NCI-H1417 (cell line): ENCODE data around the gene CACNB2.
"Not testable (repeated sequence)": the region's sequence is repeated elsewhere in the genome, so short reads cannot be mapped to it uniquely, and the experiment has no call there.

Experiments
- DNase-seq, 3 experiments: peaks; one replicate each; lab custom pipeline; 2025; lab: John Stamatoyannopoulos, UW

CACNB2 gene

GRCh38 chr10:18201877-18202276 lies 61.7 kb downstream of the CACNB2 start:
- DNase-seq, result no peak

GRCh38 chr10:18202680-18203460 lies 62.6 kb downstream of the CACNB2 start:
- no peak for DNase-seq

GRCh38 chr10:18203471-18203870 lies 63.2 kb downstream of the CACNB2 start:
- no peak for DNase-seq

- no peak for DNase-seq
Observed at GRCh38 chr10:18204039-18204835, 64.0 kb downstream of the CACNB2 start.

- no peak for DNase-seq
Observed at GRCh38 chr10:18205098-18205834, 65.0 kb downstream of the CACNB2 start.

GRCh38 chr10:18208186-18208585 lies 68.0 kb downstream of the CACNB2 start:
- DNase-seq, result not testable (repeated sequence)

- no peak for DNase-seq
Observed at GRCh38 chr10:18209241-18209640, 69.0 kb downstream of the CACNB2 start.

- DNase-seq, result no peak
Observed at GRCh38 chr10:18210711-18211110, 70.5 kb downstream of the CACNB2 start.

- DNase-seq, result no peak
Observed at GRCh38 chr10:18211862-18212261, 71.6 kb downstream of the CACNB2 start.

- no peak for DNase-seq
Observed at GRCh38 chr10:18213271-18213670, 73.0 kb downstream of the CACNB2 start.

- DNase-seq, result peak in 1 of 3 experiments; percentile 44
Observed at GRCh38 chr10:18214691-18215563, 74.7 kb downstream of the CACNB2 start.

GRCh38 chr10:18216482-18216881 lies 76.3 kb downstream of the CACNB2 start:
- peak in 1 of 3 experiments; percentile 3 for DNase-seq

GRCh38 chr10:18217577-18217976 lies 77.4 kb downstream of the CACNB2 start:
- no peak for DNase-seq

- no peak for DNase-seq
Observed at GRCh38 chr10:18219146-18219545, 78.9 kb downstream of the CACNB2 start.

- no peak for DNase-seq
Observed at GRCh38 chr10:18221123-18221522, 80.9 kb downstream of the CACNB2 start.

- no peak for DNase-seq
Observed at GRCh38 chr10:18221882-18222281, 81.7 kb downstream of the CACNB2 start.

GRCh38 chr10:18222866-18223265 lies 82.6 kb downstream of the CACNB2 start:
- DNase-seq, result no peak

GRCh38 chr10:18223898-18224297 lies 83.7 kb downstream of the CACNB2 start:
- DNase-seq, result no peak

- no peak for DNase-seq
Observed at GRCh38 chr10:18224626-18225445, 84.6 kb downstream of the CACNB2 start.

GRCh38 chr10:18226336-18226735 lies 86.1 kb downstream of the CACNB2 start:
- DNase-seq, result no peak

GRCh38 chr10:18229826-18230225 lies 89.6 kb downstream of the CACNB2 start:
- no peak for DNase-seq
